Parathyroid adenoma (tissue), 2 donors: ENCODE data around the gene OPCML.

Source experiments
- H2AFZ ChIP-seq: fragments of 300-600 bp; sonication (generic); one replicate; pipeline ENCODE4 v1.7.0; 2017; ENCODE audit warnings: antibody characterized with exemption, mild to moderate bottlenecking
- H3K27ac ChIP-seq: fragments of 300-600 bp; sonication (generic); one replicate; pipeline ENCODE4 v1.7.0; 2017
- H3K27me3 ChIP-seq: fragments of 300-600 bp; sonication (generic); one replicate; pipeline ENCODE4 v1.7.0; 2017; ENCODE audit warnings: low read length; ENCODE audit not compliant: control insufficient read depth, insufficient read depth
- H3K36me3 ChIP-seq: fragments of 300-600 bp; sonication (generic); one replicate; pipeline ENCODE4 v1.7.0; 2017; ENCODE audit warnings: low read length; ENCODE audit not compliant: control insufficient read depth, insufficient read depth
- H3K4me1 ChIP-seq: fragments of 300-600 bp; sonication (generic); one replicate; pipeline ENCODE4 v1.7.0; 2017; ENCODE audit warnings: control low read depth
- H3K4me2 ChIP-seq: fragments of 300-600 bp; sonication (generic); one replicate; pipeline ENCODE4 v1.7.0; 2017; ENCODE audit warnings: low read length
- H3K4me3 ChIP-seq: fragments of 300-600 bp; sonication (generic); one replicate; pipeline ENCODE4 v1.7.0; 2017; ENCODE audit warnings: low read depth, low read length
- H3K79me2 ChIP-seq: fragments of 300-600 bp; sonication (generic); one replicate; pipeline ENCODE4 v1.7.0; 2017; ENCODE audit warnings: control low read depth
- H3K9ac ChIP-seq: fragments of 300-600 bp; sonication (generic); one replicate; pipeline ENCODE4 v1.7.0; 2017; ENCODE audit warnings: mild to moderate bottlenecking
- H3K9me3 ChIP-seq: fragments of 300-600 bp; sonication (generic); one replicate; pipeline ENCODE4 v1.7.0; 2017; ENCODE audit warnings: low read length; ENCODE audit not compliant: control insufficient read depth
- TF ChIP-seq, protein P1 (sequence below): fragments of 300-600 bp; sonication (generic); IDR thresholded peaks from one replicate; pipeline ENCODE4 v1.7.0; 2017; ENCODE audit warnings: antibody characterized with exemption, mild to moderate bottlenecking
- donor health status: primary hyperparathyroidism.

Gene OPCML

GRCh38 chr11:133545199-133545803 is 13.0 kb upstream of the OPCML start:
- Histone ChIP-seq H2AFZ (no peak overlapping the region), H3K4me2 (no peak overlapping the region), H3K27ac (no peak overlapping the region), H3K4me3 (no peak overlapping the region), H3K36me3 (no peaks in the 10 kb centered on the region), H3K4me1 (no peaks in the 10 kb centered on the region), H3K9me3 (no peaks in the 10 kb centered on the region), H3K79me2 (no peaks in the 10 kb centered on the region), H3K9ac (no peak overlapping the region), H3K27me3 (no peaks in the 10 kb centered on the region)
- TF ChIP-seq, protein P1, sequence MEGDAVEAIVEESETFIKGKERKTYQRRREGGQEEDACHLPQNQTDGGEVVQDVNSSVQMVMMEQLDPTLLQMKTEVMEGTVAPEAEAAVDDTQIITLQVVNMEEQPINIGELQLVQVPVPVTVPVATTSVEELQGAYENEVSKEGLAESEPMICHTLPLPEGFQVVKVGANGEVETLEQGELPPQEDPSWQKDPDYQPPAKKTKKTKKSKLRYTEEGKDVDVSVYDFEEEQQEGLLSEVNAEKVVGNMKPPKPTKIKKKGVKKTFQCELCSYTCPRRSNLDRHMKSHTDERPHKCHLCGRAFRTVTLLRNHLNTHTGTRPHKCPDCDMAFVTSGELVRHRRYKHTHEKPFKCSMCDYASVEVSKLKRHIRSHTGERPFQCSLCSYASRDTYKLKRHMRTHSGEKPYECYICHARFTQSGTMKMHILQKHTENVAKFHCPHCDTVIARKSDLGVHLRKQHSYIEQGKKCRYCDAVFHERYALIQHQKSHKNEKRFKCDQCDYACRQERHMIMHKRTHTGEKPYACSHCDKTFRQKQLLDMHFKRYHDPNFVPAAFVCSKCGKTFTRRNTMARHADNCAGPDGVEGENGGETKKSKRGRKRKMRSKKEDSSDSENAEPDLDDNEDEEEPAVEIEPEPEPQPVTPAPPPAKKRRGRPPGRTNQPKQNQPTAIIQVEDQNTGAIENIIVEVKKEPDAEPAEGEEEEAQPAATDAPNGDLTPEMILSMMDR, result no peak

DNA sequence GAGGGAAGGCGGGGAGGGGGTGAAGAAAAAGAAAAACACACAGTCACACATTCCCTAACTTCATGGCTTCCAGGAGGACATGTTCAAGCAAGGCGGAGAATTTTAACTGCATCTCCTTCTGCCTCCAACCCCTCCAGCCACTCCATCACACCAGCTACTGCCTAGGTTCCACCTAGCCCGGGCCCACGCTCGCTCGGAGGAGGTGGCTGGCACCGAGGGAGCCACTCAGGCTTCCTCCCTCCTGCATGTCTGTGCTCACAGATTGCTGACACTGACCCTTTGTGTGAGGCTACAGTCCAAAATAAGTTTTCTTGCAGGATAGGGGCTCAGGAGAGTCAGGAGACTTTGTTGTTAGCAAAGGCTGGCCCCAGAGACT is 9.4 kb upstream of the OPCML start:
- H2AFZ ChIP-seq, result no peak overlapping the region
- TF ChIP-seq, protein P1, result no peak

DNA sequence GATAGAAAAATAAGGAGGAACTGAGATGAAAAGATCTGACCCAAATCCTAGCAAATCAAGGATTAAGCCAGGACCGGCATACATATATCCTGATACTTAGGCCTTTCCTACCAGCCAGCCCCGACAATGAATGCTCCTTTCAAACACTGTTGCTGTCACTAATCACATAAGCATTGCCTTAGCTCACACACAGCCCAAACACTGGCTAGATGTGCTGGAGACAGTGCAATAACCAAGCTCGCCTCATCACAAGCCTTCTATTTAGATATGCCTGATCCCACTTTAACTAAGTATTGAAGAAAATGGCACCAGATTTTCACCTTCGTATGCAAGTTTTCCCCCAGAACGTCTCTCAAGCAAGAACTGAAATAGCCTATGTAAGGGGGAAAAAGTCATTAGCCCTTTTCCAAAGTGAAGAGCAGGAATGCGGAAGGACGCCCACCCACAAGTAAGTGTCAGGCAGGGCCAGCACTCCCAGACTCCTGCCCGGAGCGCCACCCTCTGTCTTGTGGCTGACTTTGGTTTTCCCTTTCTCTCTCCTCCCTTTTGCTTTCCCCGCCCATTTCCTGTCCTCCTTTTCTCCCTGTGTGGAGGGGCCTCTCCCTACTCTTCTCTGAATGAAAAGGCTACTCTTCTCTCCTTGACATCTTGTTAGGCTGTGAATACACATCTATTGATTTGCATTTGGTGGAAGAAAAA is 8.9 kb upstream of the OPCML start:
- Histone ChIP-seq H3K27me3 (no peaks in the 10 kb centered on the region), H2AFZ (no peak overlapping the region), H3K9me3 (no peaks in the 10 kb centered on the region), H3K4me3 (no peak overlapping the region), H3K4me2 (no peak overlapping the region), H3K9ac (no peak overlapping the region), H3K27ac (no peak overlapping the region), H3K4me1 (no peaks in the 10 kb centered on the region), H3K36me3 (no peaks in the 10 kb centered on the region), H3K79me2 (no peaks in the 10 kb centered on the region)
- TF ChIP-seq, protein P1, result no peak

More for the DNA sequence above, 9.4 kb upstream of the OPCML start:
- H3K79me2 ChIP-seq, result no peaks in the 10 kb centered on the region
- H3K27ac ChIP-seq, result no peak overlapping the region
- no peaks in the 10 kb centered on the region for H3K27me3 ChIP-seq
- H3K4me2 ChIP-seq, result no peak overlapping the region
- no peaks in the 10 kb centered on the region for H3K36me3 ChIP-seq
- no peaks in the 10 kb centered on the region for H3K9me3 ChIP-seq
- no peak overlapping the region for H3K9ac ChIP-seq
- no peaks in the 10 kb centered on the region for H3K4me1 ChIP-seq
- H3K4me3 ChIP-seq, result no peak overlapping the region

GRCh38 chr11:133536198-133536597 is 3.9 kb upstream of the OPCML start:
- Histone ChIP-seq H3K9me3 (no peaks in the 10 kb centered on the region), H3K27ac (no peak overlapping the region), H3K79me2 (no peaks in the 10 kb centered on the region)

More at GRCh38 chr11:133536198-133536597, 3.9 kb upstream of the OPCML start:
- no peak overlapping the region for H2AFZ ChIP-seq
- no peaks in the 10 kb centered on the region for H3K27me3 ChIP-seq
- H3K9ac ChIP-seq, result no peak overlapping the region
- H3K36me3 ChIP-seq, result no peaks in the 10 kb centered on the region
- TF ChIP-seq, protein P1, result no peak
- no peak overlapping the region for H3K4me2 ChIP-seq
- H3K4me3 ChIP-seq, result no peak overlapping the region
- peaks cover 4% of the 10 kb centered on the region for H3K4me1 ChIP-seq
